ENCODE results near the gene ACIN1.

The ACIN1 gene

GRCh38 chr14:23080474-23080873, 14.5 kb downstream of the ACIN1 start:
- no peak for DNase-seq (ENCODE audit: low read depth)

- DNase-seq (ENCODE audit: low read depth), result peak; percentile 46
Observed at GRCh38 chr14:23079716-23080115, 15.2 kb downstream of the ACIN1 start.

- peak; percentile 98 for DNase-seq (ENCODE audit: low read depth)
Observed at GRCh38 chr14:23078692-23079116, 16.2 kb downstream of the ACIN1 start.

- DNase-seq (ENCODE audit: low read depth), result no peak
Observed at GRCh38 chr14:23077962-23078361, 17.0 kb downstream of the ACIN1 start.

- DNase-seq (ENCODE audit: low read depth), result no peak
Observed at GRCh38 chr14:23076785-23077408, 18.0 kb downstream of the ACIN1 start.

- no peak for DNase-seq (ENCODE audit: low read depth)
Observed at GRCh38 chr14:23074906-23075305, 20.0 kb downstream of the ACIN1 start.

- no peak for DNase-seq (ENCODE audit: low read depth)
Observed at GRCh38 chr14:23071921-23072539, 22.9 kb downstream of the ACIN1 start.

GRCh38 chr14:23071244-23071920, 23.6 kb downstream of the ACIN1 start:
- peak; percentile 72 for DNase-seq (ENCODE audit: low read depth)

- no peak for DNase-seq (ENCODE audit: low read depth)
Observed at GRCh38 chr14:23070262-23071129, 24.4 kb downstream of the ACIN1 start.

- DNase-seq (ENCODE audit: low read depth), result no peak
Observed at GRCh38 chr14:23069413-23069806, 25.5 kb downstream of the ACIN1 start.

- DNase-seq (ENCODE audit: low read depth), result peak; percentile 59
Observed at GRCh38 chr14:23068789-23069412, 26.0 kb downstream of the ACIN1 start.

- no peak for DNase-seq (ENCODE audit: low read depth)
Observed at GRCh38 chr14:23067847-23068788, 26.8 kb downstream of the ACIN1 start.

GRCh38 chr14:23066855-23067744, 27.8 kb downstream of the ACIN1 start:
- DNase-seq (ENCODE audit: low read depth), result no peak

- DNase-seq (ENCODE audit: low read depth), result no peak
Observed at GRCh38 chr14:23066368-23066767, 28.6 kb downstream of the ACIN1 start.

GRCh38 chr14:23063601-23064000, 31.3 kb downstream of the ACIN1 start:
- DNase-seq (ENCODE audit: low read depth), result no peak

GRCh38 chr14:23062002-23062401, 32.9 kb downstream of the ACIN1 start:
- peak; percentile 78 for DNase-seq (ENCODE audit: low read depth)

- no peak for DNase-seq (ENCODE audit: low read depth)
Observed at GRCh38 chr14:23060536-23061260, 34.2 kb downstream of the ACIN1 start.

- no peak for DNase-seq (ENCODE audit: low read depth)
Observed at GRCh38 chr14:23058654-23059504, 36.1 kb downstream of the ACIN1 start.
